CD8-positive, alpha-beta memory T cell (primary cell): Measurements from ENCODE around the gene GMDS. TPM values are rescaled to one million over a fixed set of nuclear protein-coding genes. Genes with fewer than 3 reads are reported as not detected.

Experiments
- CTCF ChIA-PET: fragments of 350-600 bp; sonication (Branson Sonifier 250); formaldehyde crosslinking; loops from one replicate; lab custom pipeline; 2021; ENCODE audit warnings: antibody characterized with exemption; lab: Charles Lee
- POLR2A ChIA-PET: fragments of 350-600 bp; sonication (Branson Sonifier 250); formaldehyde crosslinking; loops from one replicate; lab custom pipeline; 2021; ENCODE audit warnings: antibody characterized with exemption; lab: Charles Lee
- DNase-seq, 5 donors: peaks; one replicate each; pipeline versions ENCODE4 v3.0.0 to v3.0.0-alpha.2; 2020 to 2022; ENCODE audit warnings: mixed read lengths in 1 of 5
- H3K27ac ChIP-seq: one replicate; pipeline ENCODE4 v1.7.0; 2013; ENCODE audit warnings: low read depth, mild to moderate bottlenecking, low read length, moderate library complexity
- H3K27me3 ChIP-seq: 2 replicates; pipeline ENCODE4 v1.7.0; 2013; ENCODE audit warnings: low read length, mild to moderate bottlenecking; ENCODE audit not compliant: insufficient read depth, poor library complexity, severe bottlenecking
- H3K36me3 ChIP-seq: 2 replicates; pipeline ENCODE4 v1.7.0; 2013; ENCODE audit warnings: mild to moderate bottlenecking, low read length, moderate library complexity; ENCODE audit not compliant: insufficient read depth
- H3K4me1 ChIP-seq: 2 replicates; pipeline ENCODE4 v1.7.0; 2013; ENCODE audit warnings: mild to moderate bottlenecking, low read length, moderate library complexity; ENCODE audit not compliant: insufficient read depth
- H3K4me3 ChIP-seq: 2 replicates; pipeline ENCODE4 v1.7.0; 2013; ENCODE audit warnings: mild to moderate bottlenecking, low read length
- H3K9me3 ChIP-seq: 2 replicates; pipeline ENCODE4 v1.7.0; 2013; ENCODE audit warnings: mild to moderate bottlenecking, low read length
- H3K27ac Mint-ChIP-seq, 8 donors: one replicate each; pipeline ENCODE4 v1.8.0; 2020 to 2021; ENCODE audit warnings: mixed read lengths in 8 of 8, mild to moderate bottlenecking in 6 of 8, inconsistent platforms in 3 of 8, moderate library complexity in 3 of 8
- H3K27me3 Mint-ChIP-seq, 2 donors: one replicate each; pipeline ENCODE4 v1.8.0; 2020 to 2021; ENCODE audit warnings: mixed read lengths in 2 of 2, mild to moderate bottlenecking in 1 of 2, moderate library complexity in 1 of 2
- H3K36me3 Mint-ChIP-seq, 3 donors: one replicate each; pipeline ENCODE4 v1.8.0; 2020 to 2021; ENCODE audit warnings: mixed read lengths in 3 of 3, inconsistent platforms in 1 of 3, mild to moderate bottlenecking in 1 of 3
- H3K4me1 Mint-ChIP-seq, 3 donors: one replicate each; pipeline ENCODE4 v1.8.0; 2020 to 2021; ENCODE audit warnings: mixed read lengths in 3 of 3, inconsistent platforms in 1 of 3, mild to moderate bottlenecking in 1 of 3
- H3K4me3 Mint-ChIP-seq, 7 donors: one replicate each; pipeline ENCODE4 v1.8.0; 2020 to 2021; ENCODE audit warnings: mixed read lengths in 7 of 7, mild to moderate bottlenecking in 6 of 7, moderate library complexity in 4 of 7, inconsistent platforms in 2 of 7
- H3K9me3 Mint-ChIP-seq, 5 donors: one replicate each; pipeline ENCODE4 v1.8.0; 2020 to 2022; ENCODE audit warnings: mixed read lengths in 5 of 5, mild to moderate bottlenecking in 3 of 5, moderate library complexity in 2 of 5, inconsistent platforms in 1 of 5
- polyA plus RNA-seq: library from polyadenylated mRNA; unstranded; fragments of 300-500 nt; fragmentation: Illumina TruSeq; gene quantifications from one replicate; pipeline ENCODE4 v1.2.3, GENCODE V29; 2021
- total RNA-seq, 2 experiments: library from RNA; stranded (reverse); gene quantifications; one replicate each; pipeline ENCODE4 v1.2.3, GENCODE V29; 2021

The GMDS gene
- total and polyA plus RNA-seq, 3 experiments from 2014 or later = 16.4 to 33.4 (median 28.6) TPM

GRCh38 chr6:2148748-2149147 lies 96.7 kb downstream of the GMDS start:
- Mint-ChIP-seq H3K36me3 (peaks cover 0 to 6% (median 5%) of the 10 kb centered on the region in 3 donors), H3K4me1 (peaks cover 5 to 8% (median 6%) of the 10 kb centered on the region in 3 donors), H3K27ac (no peak overlapping the region), H3K27me3 (peaks cover 0 to 2% of the 10 kb centered on the region in 2 donors), H3K4me3 (no peak overlapping the region), H3K9me3 (no peaks in the 10 kb centered on the region)
- no peaks in the 10 kb centered on the region for H3K36me3 ChIP-seq
- CTCF ChIA-PET = interaction anchor here (1.0 kb wide), 1 partner anchor 553 kb away, joined by 3 read pairs; no protein-coding TSS in a partner anchor
- no peak overlapping the region for H3K4me3 ChIP-seq
- H3K9me3 ChIP-seq = no peaks in the 10 kb centered on the region
- H3K4me1 ChIP-seq = no peaks in the 10 kb centered on the region
- POLR2A ChIA-PET = no interaction called here
- H3K27ac ChIP-seq = no peak overlapping the region
- DNase-seq = no peak
- no peaks in the 10 kb centered on the region for H3K27me3 ChIP-seq

- no peaks in the 10 kb centered on the region for H3K9me3 ChIP-seq
- no peak overlapping the region for H3K4me3 Mint-ChIP-seq
- no peak overlapping the region for H3K4me3 ChIP-seq
- peaks cover 6 to 10% (median 8%) of the 10 kb centered on the region in 3 donors for H3K4me1 Mint-ChIP-seq
- no peak overlapping the region for H3K27ac Mint-ChIP-seq
- POLR2A ChIA-PET = no interaction called here
- H3K27me3 Mint-ChIP-seq = peaks cover 0 to 2% of the 10 kb centered on the region in 2 donors
- no peak overlapping the region for H3K27ac ChIP-seq
- no peaks in the 10 kb centered on the region for H3K36me3 ChIP-seq
- DNase-seq = no peak
- CTCF ChIA-PET = interaction anchor here (1.0 kb wide), 1 partner anchor 552 kb away, joined by 3 read pairs; no protein-coding TSS in a partner anchor
- no peaks in the 10 kb centered on the region for H3K27me3 ChIP-seq
- H3K4me1 ChIP-seq = no peaks in the 10 kb centered on the region
- H3K36me3 Mint-ChIP-seq = peaks cover 0 to 6% (median 5%) of the 10 kb centered on the region in 3 donors
- H3K9me3 Mint-ChIP-seq = no peaks in the 10 kb centered on the region
Measured at GRCh38 chr6:2147766-2148448, 97.5 kb downstream of the GMDS start.

DNA sequence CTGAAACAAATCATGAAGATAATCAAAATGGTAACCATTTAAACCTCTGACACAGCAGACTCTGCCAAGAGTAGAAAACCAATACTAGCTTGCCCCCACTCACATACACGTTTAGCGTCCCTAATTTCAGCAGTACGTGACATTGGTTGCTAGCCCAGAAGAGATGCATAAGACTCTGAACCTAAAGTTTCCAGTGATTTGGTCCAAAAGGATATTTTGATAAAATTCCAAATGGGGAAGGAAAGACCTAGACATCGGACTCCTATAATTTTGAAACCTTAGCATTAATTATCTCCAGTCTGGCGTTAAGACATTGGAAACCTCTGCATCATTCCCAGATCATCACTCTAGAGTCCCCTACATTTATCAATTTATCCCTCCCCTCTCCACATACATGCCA lies 98.1 kb downstream of the GMDS start:
- H3K27ac Mint-ChIP-seq = no peak overlapping the region
- H3K4me1 ChIP-seq = no peaks in the 10 kb centered on the region
- no peak overlapping the region for H3K4me3 Mint-ChIP-seq
- POLR2A ChIA-PET = no interaction called here
- no peaks in the 10 kb centered on the region for H3K27me3 ChIP-seq
- no peaks in the 10 kb centered on the region for H3K36me3 ChIP-seq
- CTCF ChIA-PET = no interaction called here
- peaks cover 0 to 2% of the 10 kb centered on the region in 2 donors for H3K27me3 Mint-ChIP-seq
- no peak for DNase-seq
- H3K27ac ChIP-seq = no peak overlapping the region
- H3K9me3 Mint-ChIP-seq = no peaks in the 10 kb centered on the region
- H3K9me3 ChIP-seq = no peaks in the 10 kb centered on the region
- H3K4me1 Mint-ChIP-seq = peaks cover 6 to 10% (median 10%) of the 10 kb centered on the region in 3 donors
- peaks cover 0 to 6% (median 5%) of the 10 kb centered on the region in 3 donors for H3K36me3 Mint-ChIP-seq
- H3K4me3 ChIP-seq = no peak overlapping the region

- H3K4me3 ChIP-seq = no peak overlapping the region
- peaks cover 0 to 2% of the 10 kb centered on the region in 2 donors for H3K27me3 Mint-ChIP-seq
- peaks cover 0 to 6% (median 5%) of the 10 kb centered on the region in 3 donors for H3K36me3 Mint-ChIP-seq
- no peaks in the 10 kb centered on the region for H3K27me3 ChIP-seq
- H3K9me3 Mint-ChIP-seq = no peaks in the 10 kb centered on the region
- H3K4me1 Mint-ChIP-seq = peaks cover 10 to 14% (median 14%) of the 10 kb centered on the region in 3 donors
- H3K4me1 ChIP-seq = no peaks in the 10 kb centered on the region
- ChIA-PET CTCF (no interaction called here), POLR2A (no interaction called here)
- no peak for DNase-seq
- no peak overlapping the region for H3K27ac ChIP-seq
- H3K27ac Mint-ChIP-seq = no peak overlapping the region
- H3K4me3 Mint-ChIP-seq = no peak overlapping the region
- no peaks in the 10 kb centered on the region for H3K36me3 ChIP-seq
- H3K9me3 ChIP-seq = no peaks in the 10 kb centered on the region
Measured at GRCh38 chr6:2144210-2144609, 101.2 kb downstream of the GMDS start.

GRCh38 chr6:2141644-2142290 lies 103.6 kb downstream of the GMDS start:
- no peaks in the 10 kb centered on the region for H3K36me3 ChIP-seq
- ChIA-PET POLR2A (no interaction called here), CTCF (no interaction called here)
- H3K4me1 Mint-ChIP-seq = peaks cover 10 to 15% (median 14%) of the 10 kb centered on the region in 3 donors
- H3K4me3 ChIP-seq = no peak overlapping the region
- H3K4me3 Mint-ChIP-seq = no peak overlapping the region
- DNase-seq = no peak
- no peak overlapping the region for H3K27ac Mint-ChIP-seq
- no peaks in the 10 kb centered on the region for H3K4me1 ChIP-seq
- H3K27ac ChIP-seq = no peak overlapping the region
- H3K27me3 Mint-ChIP-seq = no peaks in the 10 kb centered on the region
- peaks cover 0 to 6% (median 5%) of the 10 kb centered on the region in 3 donors for H3K36me3 Mint-ChIP-seq
- H3K9me3 Mint-ChIP-seq = no peaks in the 10 kb centered on the region
- no peaks in the 10 kb centered on the region for H3K27me3 ChIP-seq
- H3K9me3 ChIP-seq = no peaks in the 10 kb centered on the region

DNA sequence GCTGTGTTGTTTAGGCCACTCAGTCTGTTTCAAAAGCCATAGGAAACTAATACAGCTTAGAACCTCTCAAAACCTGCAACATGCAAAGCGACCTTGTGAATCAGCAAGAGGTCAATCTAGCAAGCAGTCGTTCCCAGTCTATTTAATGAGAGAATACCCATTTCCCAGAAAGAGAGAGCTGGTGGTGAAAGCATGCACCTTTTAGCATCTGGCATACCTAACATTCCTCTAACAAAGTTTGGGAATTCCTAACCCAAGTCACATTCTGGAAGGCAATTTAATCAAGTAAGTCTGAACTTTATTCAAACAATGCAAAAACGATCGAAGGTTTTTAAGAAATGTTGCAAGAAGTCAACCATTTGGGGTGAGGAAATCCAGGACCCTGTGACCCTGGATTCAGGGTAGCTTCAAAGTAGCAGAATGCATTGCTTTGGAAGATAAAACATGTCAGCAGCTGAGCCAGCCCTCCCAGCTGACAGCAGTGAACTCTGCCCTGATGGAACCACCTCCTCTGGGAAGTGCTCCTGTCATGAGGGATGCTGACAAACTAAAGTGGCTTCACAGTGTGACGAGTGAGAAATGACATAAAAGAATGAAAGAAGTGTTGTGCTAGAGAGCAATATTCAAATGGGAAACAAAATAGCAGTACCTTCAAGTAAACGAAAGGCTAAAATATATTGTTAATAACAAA lies 104.8 kb downstream of the GMDS start:
- H3K36me3 ChIP-seq = no peaks in the 10 kb centered on the region
- Mint-ChIP-seq H3K9me3 (no peaks in the 10 kb centered on the region), H3K27ac (no peak overlapping the region), H3K27me3 (no peaks in the 10 kb centered on the region), H3K36me3 (no peaks in the 10 kb centered on the region), H3K4me3 (no peak overlapping the region), H3K4me1 (peaks cover 10 to 15% (median 14%) of the 10 kb centered on the region in 3 donors)
- no peaks in the 10 kb centered on the region for H3K27me3 ChIP-seq
- H3K4me3 ChIP-seq = no peak overlapping the region
- ChIA-PET CTCF (no interaction called here), POLR2A (no interaction called here)
- H3K4me1 ChIP-seq = no peaks in the 10 kb centered on the region
- H3K27ac ChIP-seq = no peak overlapping the region
- no peak for DNase-seq
- H3K9me3 ChIP-seq = no peaks in the 10 kb centered on the region

- no peak overlapping the region for H3K27ac Mint-ChIP-seq
- ChIA-PET CTCF (no interaction called here), POLR2A (no interaction called here)
- no peak overlapping the region for H3K4me3 Mint-ChIP-seq
- peaks cover under 1 to 6% (median 2%) of the 10 kb centered on the region in 3 donors for H3K4me1 Mint-ChIP-seq
- Histone ChIP-seq H3K9me3 (no peaks in the 10 kb centered on the region), H3K36me3 (no peaks in the 10 kb centered on the region), H3K4me1 (no peaks in the 10 kb centered on the region), H3K27ac (no peak overlapping the region), H3K27me3 (no peaks in the 10 kb centered on the region), H3K4me3 (no peak overlapping the region)
- no peak for DNase-seq
- no peaks in the 10 kb centered on the region for H3K36me3 Mint-ChIP-seq
- H3K9me3 Mint-ChIP-seq = no peaks in the 10 kb centered on the region
- peaks cover 0 to 2% of the 10 kb centered on the region in 2 donors for H3K27me3 Mint-ChIP-seq
Measured at GRCh38 chr6:2135401-2135800, 110.0 kb downstream of the GMDS start.

GRCh38 chr6:2134554-2134953 lies 110.9 kb downstream of the GMDS start:
- CTCF ChIA-PET = no interaction called here
- no peaks in the 10 kb centered on the region for H3K9me3 Mint-ChIP-seq
- H3K27ac Mint-ChIP-seq = no peak overlapping the region
- peaks cover 7 to 12% (median 9%) of the 10 kb centered on the region in 3 donors for H3K4me1 Mint-ChIP-seq
- POLR2A ChIA-PET = no interaction called here
- Histone ChIP-seq H3K4me3 (no peak overlapping the region), H3K9me3 (no peaks in the 10 kb centered on the region), H3K4me1 (no peaks in the 10 kb centered on the region), H3K36me3 (no peaks in the 10 kb centered on the region), H3K27ac (no peak overlapping the region), H3K27me3 (no peaks in the 10 kb centered on the region)
- H3K4me3 Mint-ChIP-seq = no peak overlapping the region
- DNase-seq = no peak
- no peaks in the 10 kb centered on the region for H3K36me3 Mint-ChIP-seq
- H3K27me3 Mint-ChIP-seq = peaks cover 0 to 2% of the 10 kb centered on the region in 2 donors
